ENCODE data around the gene SULT1A3. TPM values are rescaled to one million over a fixed set of nuclear protein-coding genes. Genes with fewer than 3 reads are reported as not detected.
"Not testable (repeated sequence)": the region's sequence is repeated elsewhere in the genome, so short reads cannot be mapped to it uniquely, and the experiment has no call there.

Gene SULT1A3
- total RNA-seq, 1 experiment from 2014 or later = 13.4 TPM

GRCh38 chr16:30173054-30173453, 26.0 kb upstream of the SULT1A3 start:
- Mint-ChIP-seq H3K36me3 (ENCODE audit: insufficient read depth, unreplicated experiment) (no peaks in the 10 kb centered on the region), H3K4me3 (ENCODE audit: unreplicated experiment) (no peak overlapping the region), H3K27me3 (ENCODE audit: insufficient read depth, unreplicated experiment) (no peaks in the 10 kb centered on the region), H3K9me3 (ENCODE audit: unreplicated experiment) (no peaks in the 10 kb centered on the region), H3K27ac (ENCODE audit: low read depth, unreplicated experiment) (peak overlapping the region; percentile 35), H3K4me1 (ENCODE audit: insufficient read depth, unreplicated experiment) (no peaks in the 10 kb centered on the region)
- no TSS peak for BruUV-seq (replicated peaks)
- TF ChIP-seq, protein P1, sequence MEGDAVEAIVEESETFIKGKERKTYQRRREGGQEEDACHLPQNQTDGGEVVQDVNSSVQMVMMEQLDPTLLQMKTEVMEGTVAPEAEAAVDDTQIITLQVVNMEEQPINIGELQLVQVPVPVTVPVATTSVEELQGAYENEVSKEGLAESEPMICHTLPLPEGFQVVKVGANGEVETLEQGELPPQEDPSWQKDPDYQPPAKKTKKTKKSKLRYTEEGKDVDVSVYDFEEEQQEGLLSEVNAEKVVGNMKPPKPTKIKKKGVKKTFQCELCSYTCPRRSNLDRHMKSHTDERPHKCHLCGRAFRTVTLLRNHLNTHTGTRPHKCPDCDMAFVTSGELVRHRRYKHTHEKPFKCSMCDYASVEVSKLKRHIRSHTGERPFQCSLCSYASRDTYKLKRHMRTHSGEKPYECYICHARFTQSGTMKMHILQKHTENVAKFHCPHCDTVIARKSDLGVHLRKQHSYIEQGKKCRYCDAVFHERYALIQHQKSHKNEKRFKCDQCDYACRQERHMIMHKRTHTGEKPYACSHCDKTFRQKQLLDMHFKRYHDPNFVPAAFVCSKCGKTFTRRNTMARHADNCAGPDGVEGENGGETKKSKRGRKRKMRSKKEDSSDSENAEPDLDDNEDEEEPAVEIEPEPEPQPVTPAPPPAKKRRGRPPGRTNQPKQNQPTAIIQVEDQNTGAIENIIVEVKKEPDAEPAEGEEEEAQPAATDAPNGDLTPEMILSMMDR (IDR thresholded peaks at IDR 0.05; ENCODE audit: unreplicated experiment) = no peak
- DNase-seq (ENCODE audit: unreplicated experiment) = no peak
- intact Hi-C loops (cut with micrococcal nuclease) = no loop called here
- ChIA-PET POLR2A (no interaction called here), CTCF (interaction anchor here (0.6 kb wide), 1 partner anchor 81 kb away, joined by 3 read pairs; the partner anchor contains the start of gene TBX6)

GRCh38 chr16:30176876-30177275, 22.2 kb upstream of the SULT1A3 start:
- DNase-seq (ENCODE audit: unreplicated experiment); H3K27ac Mint-ChIP-seq (ENCODE audit: low read depth, unreplicated experiment); H3K27me3 Mint-ChIP-seq (ENCODE audit: insufficient read depth, unreplicated experiment); H3K4me1 Mint-ChIP-seq (ENCODE audit: insufficient read depth, unreplicated experiment); BruUV-seq (replicated peaks); H3K9me3 Mint-ChIP-seq (ENCODE audit: unreplicated experiment); H3K36me3 Mint-ChIP-seq (ENCODE audit: insufficient read depth, unreplicated experiment); H3K4me3 Mint-ChIP-seq (ENCODE audit: unreplicated experiment); POLR2A ChIA-PET; intact Hi-C loops (cut with micrococcal nuclease): not testable (repeated sequence)
- CTCF ChIA-PET = interaction anchor here (0.7 kb wide), 1 partner anchor 59 kb away, joined by 3 read pairs; no protein-coding TSS in a partner anchor

GRCh38 chr16:30179195-30179594, 19.9 kb upstream of the SULT1A3 start:
- Mint-ChIP-seq H3K9me3 (ENCODE audit: unreplicated experiment) (no peaks in the 10 kb centered on the region), H3K4me3 (ENCODE audit: unreplicated experiment) (no peak overlapping the region), H3K27ac (ENCODE audit: low read depth, unreplicated experiment) (no peak overlapping the region), H3K4me1 (ENCODE audit: insufficient read depth, unreplicated experiment) (no peaks in the 10 kb centered on the region), H3K36me3 (ENCODE audit: insufficient read depth, unreplicated experiment) (no peaks in the 10 kb centered on the region), H3K27me3 (ENCODE audit: insufficient read depth, unreplicated experiment) (no peaks in the 10 kb centered on the region)
- TF ChIP-seq, protein P1 (IDR thresholded peaks at IDR 0.05; ENCODE audit: unreplicated experiment) = no peak
- no peak for DNase-seq (ENCODE audit: unreplicated experiment)
- intact Hi-C loops (cut with micrococcal nuclease) = no loop called here
- BruUV-seq (replicated peaks) = no TSS peak
- ChIA-PET CTCF (interaction anchor here (0.6 to 1.2 kb wide), 3 partner anchors 62 to 232 kb away, joined by 3 read pairs; no protein-coding TSS in a partner anchor), POLR2A (no interaction called here)

GRCh38 chr16:30179931-30180330, 19.1 kb upstream of the SULT1A3 start:
- Mint-ChIP-seq H3K4me3 (ENCODE audit: unreplicated experiment) (no peak overlapping the region), H3K4me1 (ENCODE audit: insufficient read depth, unreplicated experiment) (no peaks in the 10 kb centered on the region), H3K9me3 (ENCODE audit: unreplicated experiment) (no peaks in the 10 kb centered on the region), H3K36me3 (ENCODE audit: insufficient read depth, unreplicated experiment) (no peaks in the 10 kb centered on the region), H3K27ac (ENCODE audit: low read depth, unreplicated experiment) (no peak overlapping the region), H3K27me3 (ENCODE audit: insufficient read depth, unreplicated experiment) (no peaks in the 10 kb centered on the region)
- intact Hi-C loops (cut with micrococcal nuclease) = no loop called here
- no peak for DNase-seq (ENCODE audit: unreplicated experiment)
- POLR2A ChIA-PET = interaction anchor here (0.7 kb wide), 1 partner anchor 125 kb away, joined by 3 read pairs; no protein-coding TSS in a partner anchor
- CTCF ChIA-PET = interaction anchor here (0.6 kb wide), 1 partner anchor 129 kb away, joined by 4 read pairs; no protein-coding TSS in a partner anchor
- BruUV-seq (replicated peaks) = no TSS peak
- TF ChIP-seq, protein P1 (IDR thresholded peaks at IDR 0.05; ENCODE audit: unreplicated experiment) = no peak

- Mint-ChIP-seq H3K36me3 (ENCODE audit: insufficient read depth, unreplicated experiment) (no peaks in the 10 kb centered on the region), H3K27me3 (ENCODE audit: insufficient read depth, unreplicated experiment) (no peaks in the 10 kb centered on the region), H3K27ac (ENCODE audit: low read depth, unreplicated experiment) (no peak overlapping the region), H3K9me3 (ENCODE audit: unreplicated experiment) (no peaks in the 10 kb centered on the region), H3K4me3 (ENCODE audit: unreplicated experiment) (no peak overlapping the region), H3K4me1 (ENCODE audit: insufficient read depth, unreplicated experiment) (no peaks in the 10 kb centered on the region)
- no TSS peak for BruUV-seq (replicated peaks)
- intact Hi-C loops (cut with micrococcal nuclease) = no loop called here
- DNase-seq (ENCODE audit: unreplicated experiment) = no peak
- CTCF ChIA-PET = interaction anchor here (0.6 kb wide), 1 partner anchor 1479 kb away, joined by 3 read pairs; no protein-coding TSS in a partner anchor
- POLR2A ChIA-PET = no interaction called here
- TF ChIP-seq, protein P1 (IDR thresholded peaks at IDR 0.05; ENCODE audit: unreplicated experiment) = no peak
Observed at GRCh38 chr16:30180741-30181140, 18.3 kb upstream of the SULT1A3 start.
